ENCODE results near the gene MADD.
"Not testable (repeated sequence)": the region's sequence is repeated elsewhere in the genome, so short reads cannot be mapped to it uniquely, and the experiment has no call there.

Gene MADD

DNA sequence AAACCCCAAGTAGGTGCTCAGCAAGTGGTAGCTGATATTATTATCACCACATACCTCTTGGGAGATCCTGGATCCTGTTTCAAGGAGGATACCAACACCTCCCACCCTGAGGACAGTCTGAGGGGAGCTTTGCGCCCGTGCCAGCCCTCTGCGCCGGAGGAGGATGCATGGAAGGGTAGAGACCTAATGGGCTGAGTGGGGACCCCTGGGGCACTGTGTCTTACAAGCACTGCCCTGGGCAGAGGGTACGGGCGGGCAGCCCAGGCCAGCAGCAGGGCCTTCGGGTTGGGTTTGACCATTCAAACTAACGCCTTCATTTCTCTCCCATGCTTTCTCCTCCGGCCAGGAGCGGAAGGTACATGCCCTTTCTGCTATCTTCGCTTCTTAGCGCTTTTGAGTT, 56.3 kb downstream of the MADD start:
- no peak for DNase-seq

DNA sequence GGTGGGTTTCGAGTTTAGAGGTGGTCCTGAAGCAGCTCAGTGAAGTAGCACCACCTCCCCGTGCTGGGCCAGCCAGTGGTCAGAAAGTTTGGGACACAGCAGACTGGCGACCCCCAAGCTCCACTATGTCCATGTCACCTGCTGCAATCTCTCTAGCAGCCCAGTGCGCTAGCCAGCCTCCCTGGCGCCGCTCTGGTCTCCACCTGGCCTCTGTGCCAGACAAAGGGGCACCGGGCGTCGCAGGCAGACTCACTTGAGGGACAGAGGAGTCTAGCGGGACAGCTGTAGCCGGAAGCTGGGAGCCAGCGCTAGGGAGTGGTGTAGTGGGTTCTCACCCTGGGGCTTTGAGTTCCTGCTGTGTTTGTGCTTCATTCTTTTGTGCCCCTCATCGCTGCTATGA, 57.1 kb downstream of the MADD start:
- peak; percentile 37 for DNase-seq

DNA sequence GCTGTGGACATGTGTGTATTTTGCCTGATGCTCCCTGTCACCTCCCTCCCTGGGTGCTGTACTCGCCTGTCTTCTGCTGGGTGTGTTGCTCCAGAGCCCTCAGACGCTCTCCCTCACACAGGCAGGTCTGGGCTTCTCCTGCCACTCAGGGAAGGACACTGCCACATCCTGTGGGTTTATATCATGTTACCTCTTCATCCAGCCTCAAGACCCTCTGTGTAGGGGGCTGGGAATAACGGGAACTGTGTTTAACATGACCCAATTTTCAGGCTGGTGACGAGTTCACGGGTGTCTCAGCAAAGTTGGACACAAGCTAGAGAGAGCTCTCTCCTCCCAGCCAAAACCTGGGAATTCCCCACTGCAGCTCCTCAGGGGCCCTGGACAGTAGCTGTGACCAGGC, 58.0 kb downstream of the MADD start:
- DNase-seq, result no peak

- no peak for DNase-seq
These were observed 58.8 kb downstream of the MADD start for GRCh38 chr11:47328449-47329390.

DNA sequence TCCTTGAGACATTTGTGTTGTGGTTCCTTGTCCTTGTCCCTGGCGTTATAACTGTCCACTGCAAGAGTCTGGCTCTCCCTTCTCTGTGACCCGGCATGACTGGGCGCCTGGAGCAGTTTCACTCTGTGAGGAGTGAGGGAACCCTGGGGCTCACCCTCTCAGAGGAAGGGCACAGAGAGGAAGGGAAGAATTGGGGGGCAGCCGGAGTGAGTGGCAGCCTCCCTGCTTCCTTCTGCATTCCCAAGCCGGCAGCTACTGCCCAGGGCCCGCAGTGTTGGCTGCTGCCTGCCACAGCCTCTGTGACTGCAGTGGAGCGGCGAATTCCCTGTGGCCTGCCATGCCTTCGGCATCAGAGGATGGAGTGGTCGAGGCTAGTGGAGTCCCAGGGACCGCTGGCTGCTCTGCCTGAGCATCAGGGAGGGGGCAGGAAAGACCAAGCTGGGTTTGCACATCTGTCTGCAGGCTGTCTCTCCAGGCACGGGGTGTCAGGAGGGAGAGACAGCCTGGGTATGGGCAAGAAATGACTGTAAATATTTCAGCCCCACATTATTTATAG, 59.6 kb downstream of the MADD start:
- no peak for DNase-seq

DNA sequence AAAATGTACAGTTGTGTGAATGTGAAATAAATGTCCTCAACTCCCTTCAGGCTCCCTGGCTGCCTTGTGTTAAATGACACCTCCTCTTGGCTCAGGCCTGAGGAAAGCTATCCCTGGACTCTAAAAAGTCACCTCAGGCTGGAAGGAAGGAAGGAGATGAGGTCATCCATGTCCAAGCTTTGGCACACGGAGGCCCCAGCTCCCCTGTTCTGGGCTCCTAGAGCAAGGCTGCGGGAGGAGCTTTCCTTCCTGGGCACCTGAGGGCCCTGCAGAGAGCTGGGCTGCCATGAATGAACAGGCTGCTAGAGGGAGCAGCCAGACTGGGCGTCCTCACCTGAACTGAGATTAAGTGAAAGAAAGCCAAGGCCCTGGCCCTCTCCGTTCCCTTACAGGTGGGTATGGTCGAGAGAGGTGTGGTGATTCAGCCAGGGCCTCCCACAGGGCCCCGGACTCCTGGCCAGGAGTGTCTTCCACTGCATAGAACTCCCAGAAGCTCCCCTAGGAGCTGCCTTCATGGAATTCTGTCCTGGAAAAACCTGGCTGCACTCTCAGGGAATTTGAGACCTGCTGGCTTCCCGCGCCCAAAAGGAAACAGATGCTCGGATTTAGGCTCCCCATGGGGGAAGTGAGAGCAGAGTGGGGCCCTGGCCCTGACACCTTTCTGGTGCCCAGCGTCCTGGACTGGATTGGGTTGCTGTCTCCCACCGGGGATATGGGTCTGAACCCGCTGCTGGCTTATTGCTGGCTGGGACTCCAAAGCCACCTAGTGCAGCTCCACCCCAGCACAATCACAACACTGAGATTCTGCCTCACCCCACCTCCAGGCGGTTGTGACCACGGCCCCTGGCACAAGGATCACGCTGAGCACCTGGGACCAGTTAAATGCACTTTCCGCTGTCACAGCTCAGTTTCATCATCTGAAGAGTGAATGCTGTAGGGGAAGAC, 60.3 kb downstream of the MADD start:
- DNase-seq, result peak; percentile 27

- no peak for DNase-seq
These were observed 61.7 kb downstream of the MADD start for GRCh38 chr11:47331454-47332302.

DNA sequence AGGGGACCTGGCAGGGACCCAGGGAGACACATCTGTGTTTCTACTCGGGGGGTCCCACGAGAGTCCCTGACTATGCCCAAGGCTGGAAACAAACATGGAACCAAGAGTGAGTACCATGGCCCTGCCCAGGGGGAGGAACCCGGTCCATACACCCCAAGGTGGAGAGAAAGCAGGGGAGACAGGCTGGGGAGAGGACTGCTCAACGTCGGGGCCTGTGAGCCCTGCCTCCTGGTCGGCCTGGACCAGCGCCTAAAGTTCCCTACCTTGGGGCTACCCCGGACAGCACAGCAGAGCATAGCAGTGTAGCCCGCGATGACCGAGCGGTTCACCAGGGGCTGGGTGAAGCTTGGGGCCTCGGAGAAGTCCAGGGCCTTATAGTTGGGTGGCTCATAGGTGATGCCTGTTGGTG, 62.4 kb downstream of the MADD start:
- no peak for DNase-seq

DNA sequence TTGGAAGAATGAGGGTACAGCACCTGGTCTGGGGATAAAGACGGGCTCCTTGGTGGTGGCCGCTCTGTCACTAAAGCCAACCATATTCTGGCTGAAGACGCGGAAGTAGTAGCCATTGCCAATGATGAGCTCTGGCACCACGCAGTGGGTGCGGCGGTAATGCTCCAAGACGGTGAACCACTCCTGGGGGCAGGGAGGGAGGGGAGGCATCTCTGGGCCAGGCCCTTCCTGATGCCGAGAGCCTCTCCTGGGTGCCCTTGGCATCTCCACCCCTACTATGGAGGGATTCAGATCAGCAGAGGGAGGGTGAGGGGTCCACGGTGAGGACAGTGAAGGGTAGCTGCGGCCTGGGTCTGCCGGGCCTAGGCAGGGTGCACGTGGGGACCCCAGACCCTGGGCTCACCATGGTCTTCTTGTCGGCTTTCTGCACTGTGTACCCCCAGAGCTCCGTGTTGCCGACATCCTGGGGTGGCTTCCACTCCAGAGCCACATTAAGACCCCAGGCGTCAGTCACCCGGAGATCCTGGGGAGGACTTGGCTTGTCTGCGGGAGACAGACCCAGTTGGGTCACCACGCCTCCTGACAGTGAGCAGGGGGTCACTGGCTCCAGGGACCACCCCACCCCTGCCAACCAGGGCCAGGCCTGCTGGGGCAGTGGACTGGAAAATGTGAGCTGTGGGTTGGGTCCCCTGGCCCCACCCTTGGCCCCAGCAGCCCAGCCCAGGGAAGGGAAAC, 63.0 kb downstream of the MADD start:
- DNase-seq, result no peak

GRCh38 chr11:47333526-47333845, 63.6 kb downstream of the MADD start:
- DNase-seq, result no peak

DNA sequence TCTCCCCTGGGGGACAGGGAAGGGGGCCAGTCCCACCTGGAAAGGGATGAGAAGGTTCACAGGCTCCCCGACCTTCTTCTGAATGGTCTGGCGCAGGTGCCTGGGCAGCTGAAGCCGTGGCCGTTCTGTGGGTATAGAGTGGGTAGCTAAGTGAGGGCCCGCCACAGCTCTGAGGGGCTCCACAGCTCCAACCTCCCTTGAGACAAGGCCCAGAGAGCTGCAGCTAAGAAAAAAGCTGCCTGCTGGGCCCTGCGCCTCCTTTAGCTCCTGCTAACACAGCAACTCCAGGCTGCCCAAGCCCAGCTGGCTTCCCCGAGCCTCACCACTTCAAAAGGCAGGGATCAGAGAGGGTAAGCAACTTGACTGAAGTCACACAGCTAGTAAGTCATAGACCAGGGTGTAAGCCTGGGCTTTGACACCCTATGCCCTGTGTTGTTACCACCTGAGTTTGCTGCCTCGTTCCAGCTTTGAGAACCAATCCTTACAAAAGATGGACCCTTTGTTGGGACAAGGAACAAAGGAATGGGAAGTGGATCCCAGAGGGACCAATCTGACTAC, 64.0 kb downstream of the MADD start:
- no peak for DNase-seq

DNA sequence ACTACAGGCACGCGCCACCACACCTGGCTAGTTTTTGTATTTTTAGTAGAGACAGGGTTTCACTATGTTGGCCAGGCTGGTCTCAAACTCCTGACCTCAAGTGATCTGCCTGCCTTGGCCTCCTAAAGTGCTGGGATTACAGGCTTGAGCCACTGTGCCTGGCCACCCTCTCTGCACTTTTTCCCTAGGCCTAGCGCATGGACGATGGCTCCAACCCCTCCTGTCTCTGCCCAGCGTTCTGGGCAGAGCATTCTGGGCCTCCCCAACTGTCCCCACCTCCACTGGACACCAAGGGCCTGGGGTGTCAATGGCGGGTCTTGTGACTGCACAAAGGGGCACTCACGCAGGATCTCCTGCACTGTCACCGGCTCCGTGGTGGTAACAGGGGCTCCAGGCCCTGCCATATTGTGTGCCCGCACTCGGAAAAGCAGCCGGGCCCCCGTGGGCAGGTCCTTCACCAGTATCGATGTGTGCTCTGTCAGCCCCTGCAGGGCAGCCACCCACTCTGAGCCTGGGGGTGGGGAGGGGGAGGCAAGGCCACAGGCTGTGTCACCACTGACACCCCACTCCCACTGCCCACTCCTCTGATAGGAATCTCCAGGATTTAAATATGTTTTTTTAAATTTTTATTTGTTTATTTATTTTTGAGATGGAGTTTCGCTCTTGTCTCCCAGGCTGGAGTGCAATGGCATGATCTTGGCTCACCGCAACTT, 64.9 kb downstream of the MADD start:
- not testable (repeated sequence) for DNase-seq

GRCh38 chr11:47335733-47336132, 65.8 kb downstream of the MADD start:
- DNase-seq, result no peak

- DNase-seq, result no peak
These were observed 66.7 kb downstream of the MADD start for GRCh38 chr11:47336595-47336994.

DNA sequence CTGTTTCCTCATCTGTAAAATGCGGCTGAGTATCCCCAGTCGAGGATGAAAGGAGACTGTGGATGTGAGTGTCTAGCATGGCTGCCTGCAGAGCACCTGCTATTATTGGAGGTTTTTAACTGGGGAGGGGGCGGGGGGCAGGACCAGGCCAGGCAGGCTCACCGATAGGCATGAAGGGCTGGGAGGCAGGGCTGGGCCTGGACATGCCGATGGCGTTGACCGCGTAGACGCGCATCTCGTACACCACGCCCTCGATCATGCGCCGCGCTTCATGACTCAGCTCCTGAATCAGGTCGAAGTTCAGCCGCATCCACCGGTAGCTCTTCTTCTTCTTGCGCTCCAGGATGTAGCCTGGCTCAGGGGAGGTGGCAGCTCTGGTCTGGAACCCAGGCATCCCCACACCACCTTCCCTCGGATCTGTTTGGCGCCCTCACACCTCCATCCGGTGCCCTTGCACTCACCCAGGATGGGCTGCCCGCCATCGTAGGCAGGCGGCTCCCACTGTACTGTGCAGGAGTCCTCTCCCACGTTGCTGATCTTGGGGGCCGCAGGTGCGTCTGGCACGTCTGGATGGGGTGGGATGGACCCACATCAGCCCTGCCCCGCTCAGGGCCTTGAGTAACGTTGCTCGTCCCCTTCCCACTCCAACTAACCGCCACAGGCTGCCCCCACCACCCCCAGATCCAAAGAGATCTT, 67.4 kb downstream of the MADD start:
- DNase-seq, result peak; percentile 34

GRCh38 chr11:47338396-47339241, 68.7 kb downstream of the MADD start:
- no peak for DNase-seq

- DNase-seq, result no peak
These were observed 70.1 kb downstream of the MADD start for GRCh38 chr11:47340010-47340409.

DNA sequence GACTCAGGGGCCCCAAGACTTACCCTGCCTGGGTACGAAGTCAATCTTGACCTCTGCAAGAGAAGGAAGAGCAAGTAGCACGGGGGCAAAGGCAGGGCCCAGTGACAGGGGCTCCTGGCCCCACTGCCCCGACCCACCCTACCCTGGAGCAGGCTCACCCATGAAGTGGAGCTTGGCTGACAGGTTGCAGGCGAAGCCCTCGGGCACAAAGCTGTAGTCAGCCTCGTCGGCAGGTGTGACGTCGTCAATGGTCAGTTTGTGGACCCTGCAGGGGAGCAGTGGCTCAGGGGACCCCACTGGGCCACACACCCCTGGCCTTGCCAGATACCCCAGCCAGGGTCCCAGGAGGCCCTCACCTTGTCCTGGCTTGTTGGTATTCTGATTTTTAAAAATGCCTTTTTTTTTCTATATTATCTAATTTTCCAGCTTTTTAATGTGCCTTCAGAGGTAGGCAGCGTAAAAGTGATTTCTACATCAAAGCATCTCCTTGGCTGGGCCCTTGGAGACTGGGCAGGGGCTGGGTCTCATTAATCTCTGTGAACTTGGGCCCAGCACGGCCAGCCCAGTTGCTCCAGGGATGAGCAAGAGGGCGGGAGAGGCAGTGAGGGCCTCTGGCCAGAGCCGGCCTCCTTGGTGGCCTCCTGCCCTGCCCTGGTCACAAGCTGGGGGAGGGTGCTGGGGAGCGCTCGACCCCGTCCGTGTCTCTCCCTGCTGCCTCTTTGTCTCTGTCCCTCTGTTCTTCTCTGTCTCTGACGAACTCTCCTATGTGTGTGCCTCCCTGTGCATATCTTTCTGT, 71.2 kb downstream of the MADD start:
- no peak for DNase-seq

All from NCI-H69 (cell line).